ENCODE results near the gene RHOBTB3. TPM values are rescaled to one million over a fixed set of nuclear protein-coding genes. Genes with fewer than 3 reads are reported as not detected.

Gene RHOBTB3
- total RNA-seq, 1 experiment from 2014 or later: 84.3 TPM

GRCh38 chr5:95786821-95787418 is 55.8 kb downstream of the RHOBTB3 start:
- CTCF ChIA-PET: no interaction called here
- no peaks in the 10 kb centered on the region for H3K4me1 ChIP-seq (ENCODE audit: control insufficient read depth in 1 of 2, insufficient read depth in 2 of 2, low read length in 2 of 2)
- peaks cover 0 to 14% of the 10 kb centered on the region in 2 experiments; a peak in 2 of 4 replicates for H3K36me3 ChIP-seq (ENCODE audit: control insufficient read depth in 1 of 2, insufficient read depth in 2 of 2, low read length in 2 of 2)
- intact Hi-C loops (cut with micrococcal nuclease): no loop called here
- RAD21 ChIA-PET (ENCODE audit: low non-redundant PET in 1 of 2, low total read pairs in 2 of 2, uncharacterized antibody in 2 of 2, unreplicated experiment in 2 of 2): no interaction called here
- H3K4me3 ChIP-seq (replicated peaks in 1 of 2; ENCODE audit: low read depth in 1 of 2, low read length in 2 of 2): no peak overlapping the region
- ATAC-seq (no peak), DNase-seq (ENCODE audit: low read depth, low spot score) (no peak)
- H3K27ac ChIP-seq (ENCODE audit: low read depth, low read length): no peak overlapping the region
- H3K27me3 ChIP-seq (ENCODE audit: insufficient read depth, low read length): no peaks in the 10 kb centered on the region
- BruUV-seq (replicated peaks): no TSS peak
- TF ChIP-seq TCF7L2 (IDR thresholded peaks at IDR 0.05; ENCODE audit: borderline replicate concordance, extremely low read depth, insufficient read depth, insufficient read length): no peak
- no peak for TF ChIP-seq YY1 (IDR thresholded peaks at IDR 0.05; ENCODE audit: extremely low read depth, insufficient replicate concordance, low read depth, low read length)
- no peak for TF ChIP-seq EZH2 (IDR thresholded peaks at IDR 0.05)
- no peak for TF ChIP-seq FOSL1 (IDR thresholded peaks at IDR 0.05; ENCODE audit: low read depth)
- TF ChIP-seq SRF (IDR thresholded peaks at IDR 0.05; ENCODE audit: low read depth): no peak
- no peak for TF ChIP-seq ZFX (IDR thresholded peaks at IDR 0.05)
- TF ChIP-seq POLR2A (IDR thresholded peaks at IDR 0.05; ENCODE audit: borderline replicate concordance, extremely low read depth, insufficient read depth, insufficient read length): no peak
- TF ChIP-seq RAD21 (IDR thresholded peaks at IDR 0.05; ENCODE audit: low read depth): no peak
- TF ChIP-seq SIN3A (IDR thresholded peaks at IDR 0.05; ENCODE audit: low read depth): no peak
- TF ChIP-seq ZBTB33 (IDR thresholded peaks at IDR 0.05; ENCODE audit: extremely low read depth, insufficient replicate concordance, low read length): no peak
- no peak for TF ChIP-seq ZNF274 (IDR thresholded peaks at IDR 0.05; ENCODE audit: low read depth, low read length)
- TF ChIP-seq ATF3 (IDR thresholded peaks at IDR 0.05): no peak
- TF ChIP-seq CBX3 (IDR thresholded peaks at IDR 0.05; ENCODE audit: low read depth): no peak
- TF ChIP-seq JUND (IDR thresholded peaks at IDR 0.05): no peak
- no peak for TF ChIP-seq MAX (IDR thresholded peaks at IDR 0.05)
- TF ChIP-seq SP1 (IDR thresholded peaks at IDR 0.05; ENCODE audit: low read depth): no peak
- no peak for TF ChIP-seq REST (IDR thresholded peaks at IDR 0.05; ENCODE audit: low read depth)
- no peak for TF ChIP-seq EZH2phosphoT487 (IDR thresholded peaks at IDR 0.05; ENCODE audit: borderline replicate concordance)
- TF ChIP-seq POLR2AphosphoS5 (IDR thresholded peaks at IDR 0.05; ENCODE audit: low read depth, low read length): no peak
- no peaks in the 10 kb centered on the region for H3K79me2 ChIP-seq (ENCODE audit: insufficient read depth, low read length)
- H4K20me1 ChIP-seq (ENCODE audit: insufficient read depth): no peaks in the 10 kb centered on the region
- no peak overlapping the region for H3K9ac ChIP-seq (ENCODE audit: low read length)
- H2AFZ ChIP-seq (ENCODE audit: low read depth, low read length, poor library complexity, severe bottlenecking): no peak overlapping the region
- POLR2A ChIA-PET: no interaction called here
- H3K9me3 ChIP-seq (ENCODE audit: control insufficient read depth in 1 of 2, insufficient read depth in 1 of 2, low read depth in 1 of 2, low read length in 2 of 2): no peaks in the 10 kb centered on the region
- H3K4me2 ChIP-seq (ENCODE audit: low read length): no peak overlapping the region
- no peaks in the 10 kb centered on the region for H3K9me2 ChIP-seq (ENCODE audit: insufficient read depth)
